Tibial artery (tissue), 4 donors: Measurements from ENCODE around the gene PCDHGA1.
A peak's percentile ranks its signal among the peaks of the same experiment; 100 is the strongest.
"Not testable (repeated sequence)": the region's sequence is repeated elsewhere in the genome, so short reads cannot be mapped to it uniquely, and the experiment has no call there.

Source experiments
- DNase-seq, 2 donors: peaks; one replicate each; pipeline ENCODE4 v3.0.0-alpha.2; 2019
- H3K27ac ChIP-seq, 2 donors: fragments of 200-600 bp; sonication (generic) in 1 of 2; 1 replicate in 1 of 2; 2 replicates in 1 of 2; pipeline ENCODE4 v1.5.1; 2018 to 2019; ENCODE audit warnings: mild to moderate bottlenecking in 1 of 2
- H3K27me3 ChIP-seq, 2 donors: fragments of 200-600 bp; sonication (generic) in 1 of 2; one replicate each; pipeline versions ENCODE4 v1.5.1 to v1.6.0; 2016 to 2019
- H3K36me3 ChIP-seq, 3 donors: fragments of 200-600 bp; sonication (generic) in 2 of 3; one replicate each; pipeline ENCODE4 v1.5.1; 2016 to 2019; ENCODE audit warnings: mild to moderate bottlenecking in 2 of 3
- H3K4me1 ChIP-seq, 4 donors: fragments of 200-600 bp; sonication (generic) in 2 of 4; 1 replicate in 3 of 4; 2 replicates in 1 of 4; pipeline ENCODE4 v1.5.1; 2016 to 2019
- H3K4me3 ChIP-seq, 2 donors: fragments of 200-600 bp; sonication (generic) in 1 of 2; 1 replicate in 1 of 2; 2 replicates in 1 of 2; pipeline ENCODE4 v1.5.1; 2018 to 2019; ENCODE audit warnings: mild to moderate bottlenecking in 2 of 2
- H3K9me3 ChIP-seq, 3 donors: fragments of 200-600 bp; sonication (generic) in 1 of 3; one replicate each; pipeline ENCODE4 v1.5.1; 2016 to 2019
- intact Hi-C: fragments of 100-400 bp; cut with DNase I; formaldehyde crosslinking; loops from one replicate; pipeline ENCODE4 v1.15.0; 2023; ENCODE audit warnings: low total_unique reads
- TF ChIP-seq, protein P1 (sequence below), 2 experiments: fragments of 200-600 bp in 1 of 2; fragments of 450-650 bp in 1 of 2; IDR thresholded peaks; one replicate each; pipeline ENCODE4 v1.5.1; 2017 to 2019; ENCODE audit warnings: antibody characterized with exemption in 2 of 2, mild to moderate bottlenecking in 1 of 2, moderate library complexity in 1 of 2

The PCDHGA1 gene

GRCh38 chr5:141411575-141411974 lies 81.3 kb downstream of the PCDHGA1 start:
- intact Hi-C loops, result loop anchor here (10.0 kb wide), 2 partner anchors 87 to 143 kb away; partner anchors contain the start of gene TAF7
- peaks cover 5 to 66% (median 56%) of the 10 kb centered on the region in 3 donors for H3K36me3 ChIP-seq
- peaks cover 27 to 97% (median 87%) of the 10 kb centered on the region in 3 donors for H3K9me3 ChIP-seq
- no peak for DNase-seq
- H3K4me1 ChIP-seq, result no peaks in the 10 kb centered on the region
- no peak overlapping the region for H3K27ac ChIP-seq
- H3K27me3 ChIP-seq, result no peaks in the 10 kb centered on the region
- TF ChIP-seq, protein P1, sequence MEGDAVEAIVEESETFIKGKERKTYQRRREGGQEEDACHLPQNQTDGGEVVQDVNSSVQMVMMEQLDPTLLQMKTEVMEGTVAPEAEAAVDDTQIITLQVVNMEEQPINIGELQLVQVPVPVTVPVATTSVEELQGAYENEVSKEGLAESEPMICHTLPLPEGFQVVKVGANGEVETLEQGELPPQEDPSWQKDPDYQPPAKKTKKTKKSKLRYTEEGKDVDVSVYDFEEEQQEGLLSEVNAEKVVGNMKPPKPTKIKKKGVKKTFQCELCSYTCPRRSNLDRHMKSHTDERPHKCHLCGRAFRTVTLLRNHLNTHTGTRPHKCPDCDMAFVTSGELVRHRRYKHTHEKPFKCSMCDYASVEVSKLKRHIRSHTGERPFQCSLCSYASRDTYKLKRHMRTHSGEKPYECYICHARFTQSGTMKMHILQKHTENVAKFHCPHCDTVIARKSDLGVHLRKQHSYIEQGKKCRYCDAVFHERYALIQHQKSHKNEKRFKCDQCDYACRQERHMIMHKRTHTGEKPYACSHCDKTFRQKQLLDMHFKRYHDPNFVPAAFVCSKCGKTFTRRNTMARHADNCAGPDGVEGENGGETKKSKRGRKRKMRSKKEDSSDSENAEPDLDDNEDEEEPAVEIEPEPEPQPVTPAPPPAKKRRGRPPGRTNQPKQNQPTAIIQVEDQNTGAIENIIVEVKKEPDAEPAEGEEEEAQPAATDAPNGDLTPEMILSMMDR (IDR thresholded peaks at IDR 0.05), result no peak
- no peak overlapping the region for H3K4me3 ChIP-seq

- H3K27me3 ChIP-seq, result no peaks in the 10 kb centered on the region
- intact Hi-C loops, result loop anchor here (10.0 kb wide), 2 partner anchors 88 to 142 kb away; partner anchors contain the start of gene TAF7
- peaks cover 19 to 97% (median 86%) of the 10 kb centered on the region in 3 donors for H3K9me3 ChIP-seq
Observed at GRCh38 chr5:141412854-141413539, 82.7 kb downstream of the PCDHGA1 start, which contains the start of gene PCDHGA10. TSS of gene PCDHGA10 (plus strand) at chr5:141412987. CDS start at chr5:141413176, 189 bp downstream.

DNA sequence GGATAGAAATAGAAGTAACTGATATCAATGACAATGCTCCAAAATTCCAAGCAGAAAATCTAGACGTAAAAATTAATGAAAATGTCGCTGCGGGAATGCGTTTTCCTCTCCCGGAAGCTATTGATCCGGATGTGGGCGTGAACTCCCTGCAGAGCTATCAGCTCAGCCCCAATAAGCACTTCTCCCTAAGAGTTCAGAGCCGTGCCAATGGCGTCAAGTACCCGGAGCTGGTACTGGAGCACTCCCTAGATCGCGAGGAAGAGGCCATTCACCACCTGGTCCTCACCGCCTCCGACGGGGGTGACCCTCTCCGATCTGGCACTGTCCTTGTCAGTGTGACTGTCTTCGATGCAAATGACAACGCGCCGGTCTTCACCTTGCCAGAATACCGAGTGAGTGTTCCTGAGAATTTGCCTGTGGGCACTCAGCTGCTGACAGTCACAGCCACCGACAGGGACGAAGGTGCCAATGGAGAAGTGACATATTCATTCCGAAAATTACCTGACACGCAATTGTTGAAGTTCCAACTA lies 83.3 kb downstream of the PCDHGA1 start:
- no peak overlapping the region for H3K27ac ChIP-seq
- H3K27me3 ChIP-seq, result no peaks in the 10 kb centered on the region
- no peak for DNase-seq

More at GRCh38 chr5:141412854-141413539, 82.7 kb downstream of the PCDHGA1 start, which contains the start of gene PCDHGA10:
- TF ChIP-seq, protein P1 (IDR thresholded peaks at IDR 0.05), result peak; percentile 16 to 20
- peak; percentile 41 to 56 for DNase-seq
- Histone ChIP-seq H3K4me1 (no peaks in the 10 kb centered on the region), H3K27ac (no peak within 1 kb of the TSS), H3K36me3 (peaks cover 5 to 64% (median 62%) of the 10 kb centered on the region in 3 donors), H3K4me3 (peak within 1 kb of the TSS; percentile 22 to 26)

GRCh38 chr5:141414548-141415274 lies 84.4 kb downstream of the PCDHGA1 start:
- intact Hi-C loops, result loop anchor here (10.0 kb wide), 2 partner anchors 90 to 140 kb away; partner anchors contain the start of gene TAF7
- not testable (repeated sequence) for H3K4me1 ChIP-seq, H3K27me3 ChIP-seq, DNase-seq, H3K27ac ChIP-seq, H3K4me3 ChIP-seq
- Histone ChIP-seq H3K9me3 (peaks cover 16 to 97% (median 86%) of the 10 kb centered on the region in 3 donors), H3K36me3 (peaks cover 5 to 75% (median 66%) of the 10 kb centered on the region in 3 donors)

More for the DNA sequence above, 83.3 kb downstream of the PCDHGA1 start:
- intact Hi-C loops, result loop anchor here (10.0 kb wide), 2 partner anchors 89 to 141 kb away; partner anchors contain the start of gene TAF7
- Histone ChIP-seq H3K4me1 (no peaks in the 10 kb centered on the region), H3K9me3 (peaks cover 18 to 97% (median 86%) of the 10 kb centered on the region in 3 donors), H3K36me3 (peaks cover 5 to 70% (median 65%) of the 10 kb centered on the region in 3 donors), H3K4me3 (peak overlapping the region; percentile 22 to 26)
- TF ChIP-seq, protein P1 (IDR thresholded peaks at IDR 0.05), result no peak

- intact Hi-C loops, result loop anchor here (10.0 kb wide), 2 partner anchors 90 to 140 kb away; partner anchors contain the start of gene TAF7
- H3K27ac ChIP-seq, H3K4me1 ChIP-seq, H3K4me3 ChIP-seq, H3K27me3 ChIP-seq, DNase-seq: not testable (repeated sequence)
- Histone ChIP-seq H3K9me3 (peaks cover 21 to 97% (median 86%) of the 10 kb centered on the region in 3 donors), H3K36me3 (peaks cover 5 to 73% (median 66%) of the 10 kb centered on the region in 3 donors)
Observed at GRCh38 chr5:141415275-141415618, 84.9 kb downstream of the PCDHGA1 start.

DNA sequence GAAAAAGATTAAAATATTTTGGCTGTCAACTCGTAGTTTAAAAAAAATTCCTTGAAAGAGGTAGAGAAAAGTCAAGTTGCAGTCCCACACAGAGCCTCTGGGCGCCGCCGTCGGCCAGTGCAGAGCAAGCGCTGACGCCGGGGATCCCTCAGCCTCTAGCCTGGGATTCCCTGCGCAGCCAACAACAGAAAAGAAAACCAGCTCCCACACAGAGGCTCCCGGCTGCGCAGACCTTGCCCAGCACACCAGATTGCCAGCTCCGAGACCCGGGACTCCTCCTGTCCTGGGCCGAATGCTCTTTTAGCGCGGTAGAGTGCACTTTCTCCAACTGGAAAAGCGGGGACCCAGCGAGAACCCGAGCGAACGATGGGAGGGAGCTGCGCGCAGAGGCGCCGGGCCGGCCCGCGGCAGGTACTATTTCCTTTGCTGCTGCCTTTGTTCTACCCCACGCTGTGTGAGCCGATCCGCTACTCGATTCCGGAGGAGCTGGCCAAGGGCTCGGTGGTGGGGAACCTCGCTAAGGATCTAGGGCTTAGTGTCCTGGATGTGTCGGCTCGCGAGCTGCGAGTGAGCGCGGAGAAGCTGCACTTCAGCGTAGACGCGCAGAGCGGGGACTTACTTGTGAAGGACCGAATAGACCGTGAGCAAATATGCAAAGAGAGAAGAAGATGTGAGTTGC lies 87.3 kb downstream of the PCDHGA1 start, which contains the start of gene PCDHGB7:
PCDHGB7 (plus strand) TSS at position 184 of the 679 bp plus-strand sequence; CDS start at position 367, 183 bp downstream.
- not testable (repeated sequence) for H3K27ac ChIP-seq, H3K4me1 ChIP-seq, H3K27me3 ChIP-seq
- peaks cover 23 to 99% (median 89%) of the 10 kb centered on the region in 3 donors for H3K9me3 ChIP-seq
- H3K36me3 ChIP-seq, result peaks cover 5 to 73% (median 67%) of the 10 kb centered on the region in 3 donors
- peak within 1 kb of the TSS; percentile 46 to 48 for H3K4me3 ChIP-seq
- DNase-seq, result peak; percentile 76 to 78
- intact Hi-C loops, result loop anchor here (10.0 kb wide), 2 partner anchors 93 to 137 kb away; partner anchors contain the start of gene TAF7
- TF ChIP-seq, protein P1 (IDR thresholded peaks at IDR 0.05), result peak; percentile 40 to 49
